Islet precursor cell (in vitro differentiated cells): ENCODE measurements around the gene UTP4.
"Not testable (repeated sequence)": the region's sequence is repeated elsewhere in the genome, so short reads cannot be mapped to it uniquely, and the experiment has no call there.

ENCODE experiments used
- DNase-seq: peaks from one replicate; pipeline ENCODE4 v3.0.0-alpha.2; 2018

The UTP4 gene

DNA sequence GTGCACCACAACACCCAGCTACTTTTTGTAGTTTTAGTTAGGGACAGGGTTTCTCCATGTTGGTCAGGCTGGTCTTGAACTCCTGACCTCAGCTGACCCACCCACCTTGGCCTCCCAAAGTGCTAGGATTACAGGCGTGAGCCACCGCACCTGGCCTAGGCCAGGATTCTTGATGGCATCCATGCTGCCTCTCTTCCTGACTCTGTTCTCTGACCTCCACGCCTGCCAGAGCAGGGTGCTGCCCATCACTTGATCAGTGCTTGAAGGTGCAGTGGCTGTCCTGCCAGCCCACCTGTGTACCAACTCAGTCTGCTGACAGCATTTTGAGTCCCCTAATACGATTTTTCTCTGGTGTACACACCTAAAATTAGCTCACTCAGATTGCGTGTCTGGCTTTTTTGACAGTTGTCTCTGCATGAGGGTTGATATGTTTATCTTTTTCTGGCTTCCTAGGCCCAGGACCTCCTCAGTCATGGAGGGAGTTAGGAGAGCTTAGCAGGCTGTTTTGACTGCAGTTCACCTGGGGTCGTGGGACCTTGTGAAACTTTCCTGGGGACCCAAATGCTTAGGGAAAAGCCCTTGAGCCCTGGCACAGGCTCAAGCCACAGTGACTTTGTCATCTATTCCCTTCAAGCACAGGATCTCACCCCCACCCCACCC lies 21.1 kb upstream of the UTP4 start:
- DNase-seq: no peak

DNA sequence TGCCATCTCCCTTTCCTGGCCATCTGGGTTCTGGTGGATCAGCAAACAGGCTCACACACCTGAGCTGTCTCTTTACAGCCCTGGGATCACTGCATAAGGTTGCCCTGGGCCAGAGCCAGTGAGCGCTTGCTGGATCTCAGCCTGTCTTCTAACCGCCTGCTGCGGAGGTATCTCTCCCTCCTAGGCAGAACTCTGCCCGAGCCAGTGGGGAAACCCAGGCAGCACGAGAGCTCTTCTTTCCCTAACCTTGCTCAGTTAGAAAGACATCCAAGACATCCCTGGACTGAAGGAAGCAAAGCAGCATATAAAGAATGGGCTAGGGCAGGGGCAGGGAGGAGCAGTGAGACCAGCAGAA lies 20.6 kb upstream of the UTP4 start:
- no peak for DNase-seq

GRCh38 chr16:69112285-69113129 lies 19.9 kb upstream of the UTP4 start:
- peak; percentile 88 for DNase-seq

- no peak for DNase-seq
Measured at GRCh38 chr16:69113216-69113615, 19.2 kb upstream of the UTP4 start.

- DNase-seq: no peak
Measured at GRCh38 chr16:69114346-69114975, 18.0 kb upstream of the UTP4 start.

GRCh38 chr16:69114976-69115355 lies 17.5 kb upstream of the UTP4 start:
- DNase-seq: no peak

- DNase-seq: no peak
Measured at GRCh38 chr16:69115361-69115760, 17.1 kb upstream of the UTP4 start.

DNA sequence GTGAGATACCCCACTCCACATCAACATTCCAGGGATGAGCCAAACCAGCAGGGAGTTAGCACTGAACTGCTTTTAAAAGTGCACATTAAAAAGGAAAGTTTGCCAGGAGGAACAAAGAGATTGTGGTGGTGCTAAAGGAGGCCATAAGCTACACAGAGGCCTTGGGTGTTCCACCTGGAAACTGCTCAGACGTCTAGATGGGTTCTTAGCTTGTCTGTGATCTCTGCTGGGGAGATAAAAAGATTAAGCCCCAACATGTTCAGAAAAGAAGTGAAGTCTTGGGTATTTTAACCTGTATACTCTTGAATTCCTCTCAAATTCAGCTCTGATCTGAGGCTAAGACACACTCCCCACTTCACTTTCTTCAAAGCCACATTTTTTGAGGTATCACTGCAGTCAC lies 16.6 kb upstream of the UTP4 start:
- DNase-seq: no peak

- DNase-seq: no peak
Measured at GRCh38 chr16:69116256-69116875, 16.1 kb upstream of the UTP4 start.

GRCh38 chr16:69116906-69117305 lies 15.5 kb upstream of the UTP4 start:
- no peak for DNase-seq

GRCh38 chr16:69118468-69118867 lies 14.0 kb upstream of the UTP4 start:
- no peak for DNase-seq

- DNase-seq: no peak
Measured at GRCh38 chr16:69118994-69119393, 13.5 kb upstream of the UTP4 start.

DNA sequence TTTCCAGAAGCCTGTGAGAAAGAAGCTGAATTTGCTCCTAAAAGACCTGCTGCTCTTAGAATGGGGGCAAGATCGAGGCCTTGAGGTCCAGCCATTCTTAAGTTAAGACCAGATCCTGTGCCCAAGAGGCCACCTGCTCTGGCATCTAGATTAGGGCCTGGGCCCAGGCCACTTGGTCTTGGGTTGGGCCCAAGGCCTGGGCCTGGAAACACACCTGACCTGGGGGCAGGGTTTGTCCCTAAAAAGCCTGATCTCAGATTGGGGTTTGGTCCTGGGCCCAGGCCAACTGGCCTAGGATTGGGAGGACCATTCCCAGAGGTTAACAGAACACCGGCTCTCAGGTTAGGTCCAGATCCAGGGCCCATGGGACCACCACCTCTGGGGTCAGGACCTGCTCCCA lies 12.9 kb upstream of the UTP4 start:
- DNase-seq: no peak

- no peak for DNase-seq
Measured at GRCh38 chr16:69120096-69120664, 12.3 kb upstream of the UTP4 start.

GRCh38 chr16:69123910-69124309 lies 8.5 kb upstream of the UTP4 start:
- DNase-seq: no peak

DNA sequence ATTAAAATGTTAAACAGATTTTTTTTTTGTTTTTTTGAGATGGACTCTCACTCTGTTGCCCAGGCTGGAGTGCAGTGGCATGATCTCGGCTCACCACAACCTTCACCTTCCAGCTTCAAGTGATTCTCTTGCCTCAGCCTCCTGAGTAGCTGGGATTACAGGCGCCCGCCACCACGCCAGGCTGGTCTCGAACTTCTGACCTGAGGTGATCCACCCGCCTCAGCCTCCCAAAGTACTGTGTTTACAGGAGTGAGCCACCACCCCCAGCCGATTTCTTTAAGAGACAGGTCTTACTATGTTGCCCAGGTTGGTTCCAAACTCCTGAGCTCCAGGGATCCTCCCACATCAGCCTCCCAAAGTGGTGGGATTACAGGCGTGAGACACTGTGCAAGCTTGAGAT lies 8.0 kb upstream of the UTP4 start:
- not testable (repeated sequence) for DNase-seq

GRCh38 chr16:69124961-69125360 lies 7.5 kb upstream of the UTP4 start:
- not testable (repeated sequence) for DNase-seq

DNA sequence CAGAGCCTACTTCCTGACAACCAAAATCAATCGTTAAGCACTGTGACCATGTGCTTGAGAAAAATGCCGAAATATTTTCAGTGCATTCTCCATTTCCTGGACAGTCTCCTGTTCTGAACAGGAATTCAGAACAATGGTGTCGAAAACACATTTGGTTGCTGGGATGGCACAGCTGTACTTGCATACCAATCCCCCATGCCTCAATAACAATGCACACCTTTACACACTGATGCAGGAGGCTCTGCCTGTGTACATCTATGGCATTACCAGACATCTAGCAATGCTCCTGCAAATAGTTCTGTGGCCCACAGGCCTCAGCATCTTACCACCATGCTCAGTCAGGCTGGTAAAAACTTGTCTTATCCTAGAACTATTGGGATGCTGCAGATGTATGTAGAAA lies 6.2 kb upstream of the UTP4 start:
- no peak for DNase-seq

DNA sequence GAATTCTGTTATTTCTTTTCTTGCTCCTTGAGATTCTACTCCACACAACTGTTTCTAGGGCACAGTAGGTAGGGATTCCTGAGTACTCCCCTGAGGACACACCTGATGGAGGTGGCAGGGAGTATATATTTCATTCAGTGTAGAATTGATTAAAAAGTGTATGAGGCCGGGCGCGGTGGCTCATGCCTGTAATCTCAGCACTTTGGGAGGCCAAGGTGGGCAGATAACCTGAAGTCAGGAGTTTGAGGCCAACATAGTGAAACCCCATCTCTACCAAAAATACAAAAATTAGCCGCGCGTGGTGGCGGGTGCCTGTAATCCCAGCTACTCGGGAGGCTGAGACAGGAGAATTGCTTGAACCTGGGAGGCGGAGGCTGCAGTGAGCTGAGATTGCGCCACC lies 5.6 kb upstream of the UTP4 start:
- DNase-seq: not testable (repeated sequence)

DNA sequence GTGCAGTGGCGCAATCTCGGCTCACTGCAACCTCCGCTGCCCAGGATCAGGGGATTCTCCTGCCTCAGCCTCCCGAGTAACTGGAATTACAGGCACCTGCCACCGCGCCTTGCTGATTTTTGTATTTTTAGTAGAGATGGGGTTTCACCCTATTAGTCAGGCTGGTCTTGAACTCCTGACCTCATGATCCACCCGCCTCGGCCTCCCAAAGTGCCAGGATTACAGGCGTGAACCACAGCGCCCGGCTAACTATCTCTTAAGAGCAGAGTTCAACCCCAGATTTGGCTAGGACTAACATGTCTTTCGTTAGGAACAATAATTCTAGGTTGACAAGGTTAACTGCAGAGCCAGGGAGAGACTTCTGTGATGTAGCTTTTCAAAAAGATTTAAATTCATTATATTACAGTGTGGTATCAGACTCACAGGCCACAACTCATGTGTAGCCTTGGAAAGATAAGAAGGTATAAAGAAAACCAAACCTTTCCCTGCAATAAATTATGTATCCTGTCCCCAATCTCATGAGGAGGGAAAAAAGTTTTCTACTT lies 4.4 kb upstream of the UTP4 start:
- no peak for DNase-seq

DNA sequence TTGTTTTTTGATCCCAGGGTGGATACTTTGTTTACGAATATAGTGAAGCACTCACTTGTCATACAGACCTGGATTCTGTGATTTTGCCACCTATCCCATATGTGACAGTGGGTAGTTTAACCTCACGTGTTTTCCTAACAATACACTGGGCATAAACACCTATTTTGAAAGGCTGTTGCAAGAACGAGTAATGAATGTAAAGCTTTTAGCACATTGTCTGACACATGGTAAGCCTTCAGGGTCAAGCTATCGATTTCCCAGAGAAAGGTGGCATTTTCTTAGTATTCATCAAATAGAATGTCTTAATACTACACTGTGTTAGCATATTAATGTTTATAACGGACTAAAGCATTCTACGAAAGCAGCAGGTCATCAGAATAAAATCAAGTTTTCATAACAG lies 2.0 kb upstream of the UTP4 start:
- DNase-seq: no peak

GRCh38 chr16:69131167-69131838 lies 1.1 kb upstream of the UTP4 start:
- peak; percentile 58 for DNase-seq
